GM21526 (cell line): ENCODE measurements around the gene C8A.

Experiments used
- ATAC-seq: cut with Tn5 transposase; IDR thresholded peaks from one replicate; pipeline ENCODE4 v1.9.1; 2021; ENCODE audit warnings: moderate library complexity; ENCODE audit not compliant: unreplicated experiment, low FRiP score

The C8A gene

GRCh38 chr1:56922070-56922469 lies 67.5 kb downstream of the C8A start:
- no peak for ATAC-seq

DNA sequence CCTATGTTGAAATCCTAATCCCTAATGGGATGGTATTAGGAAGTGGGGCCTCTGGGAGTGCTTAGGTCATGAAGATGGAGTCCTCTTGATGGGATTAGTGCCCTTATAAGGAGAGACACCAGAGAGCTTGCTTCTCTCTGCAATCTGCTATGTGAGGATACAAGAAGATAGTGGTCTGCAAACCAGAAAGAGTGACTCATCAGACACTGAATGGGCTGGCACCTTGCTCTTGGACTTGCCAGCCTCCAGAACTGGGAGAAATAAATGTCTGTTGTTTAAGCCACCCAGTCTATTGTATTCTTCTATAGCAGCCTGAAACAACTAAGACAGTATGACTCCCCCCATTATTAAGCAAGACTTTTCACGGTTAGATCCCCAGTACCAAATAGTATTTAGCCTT lies 67.9 kb downstream of the C8A start:
- no peak for ATAC-seq

DNA sequence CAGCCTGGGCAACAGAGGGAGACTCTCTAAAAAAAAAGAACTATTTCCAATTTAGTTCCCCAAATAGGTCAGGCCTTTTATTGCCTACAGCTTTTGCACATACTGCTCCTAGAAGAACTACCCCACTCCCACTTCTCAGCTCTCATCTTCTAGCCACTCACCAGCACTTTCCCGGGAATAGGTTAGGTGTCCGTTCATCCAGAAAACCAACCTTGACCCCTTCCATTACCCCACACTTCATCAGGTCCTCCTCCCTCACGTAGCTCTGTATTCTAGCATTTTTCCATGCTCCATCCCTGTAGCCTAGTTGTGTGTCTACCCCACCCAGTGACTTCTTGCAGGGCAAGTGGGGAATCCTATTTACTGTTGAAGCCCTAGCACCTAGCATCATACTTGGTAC lies 68.6 kb downstream of the C8A start:
- ATAC-seq: no peak

DNA sequence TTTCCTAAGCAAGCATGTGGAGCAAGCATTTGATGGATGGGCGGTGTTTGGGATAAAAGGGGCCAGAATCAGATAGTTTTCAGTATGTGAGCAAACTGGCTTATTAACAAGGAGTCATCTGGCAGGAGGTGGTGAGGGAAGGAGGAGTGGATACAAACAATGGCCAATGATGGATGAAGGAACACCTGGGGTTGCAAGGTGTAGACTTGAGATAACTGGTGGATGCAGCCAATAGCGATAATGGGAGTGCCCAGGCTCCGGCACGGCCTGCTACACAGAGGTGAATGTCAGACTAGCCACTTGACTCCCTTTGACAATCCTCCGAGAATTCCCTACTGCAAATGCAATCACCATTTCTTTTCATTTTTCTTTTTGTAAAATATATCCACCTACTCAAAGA lies 69.5 kb downstream of the C8A start:
- ATAC-seq: no peak

DNA sequence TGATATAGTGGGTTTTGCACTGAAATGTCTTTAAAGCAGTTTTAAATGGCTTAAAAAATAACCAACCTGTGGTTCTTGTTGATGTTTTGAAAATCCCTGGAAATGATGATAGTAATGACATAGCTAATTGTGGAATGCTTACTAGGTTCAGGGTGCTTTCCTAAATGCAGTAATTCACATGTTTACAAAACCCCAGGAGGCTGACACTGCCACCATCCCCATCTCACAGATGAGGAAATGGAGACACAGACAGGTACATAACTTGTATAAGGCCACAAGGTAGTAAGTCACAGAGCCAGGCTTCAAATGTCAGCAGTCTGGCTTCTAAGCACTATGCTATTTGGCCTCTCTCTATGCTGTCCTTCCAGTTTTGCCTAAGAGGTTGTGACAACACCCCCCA lies 70.6 kb downstream of the C8A start:
- no peak for ATAC-seq

DNA sequence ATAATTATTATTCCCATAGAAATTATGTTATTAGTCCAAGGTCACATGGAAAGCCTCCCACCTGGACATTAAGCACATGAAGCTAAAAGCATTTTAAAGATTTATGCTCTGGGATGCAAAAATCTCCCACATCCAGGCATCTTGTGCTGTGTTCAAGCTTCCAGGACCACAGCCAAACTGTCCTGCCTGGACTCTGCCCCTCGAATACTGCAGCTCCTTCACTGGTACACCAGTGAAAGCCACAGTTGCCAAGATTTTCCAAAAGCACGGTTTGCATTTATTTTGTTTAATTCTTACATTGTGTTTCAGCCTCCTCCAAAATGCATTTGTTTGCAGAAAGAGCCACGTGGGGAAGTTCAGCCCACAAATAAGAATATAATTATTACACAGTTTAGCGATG lies 72.6 kb downstream of the C8A start:
- ATAC-seq: no peak

DNA sequence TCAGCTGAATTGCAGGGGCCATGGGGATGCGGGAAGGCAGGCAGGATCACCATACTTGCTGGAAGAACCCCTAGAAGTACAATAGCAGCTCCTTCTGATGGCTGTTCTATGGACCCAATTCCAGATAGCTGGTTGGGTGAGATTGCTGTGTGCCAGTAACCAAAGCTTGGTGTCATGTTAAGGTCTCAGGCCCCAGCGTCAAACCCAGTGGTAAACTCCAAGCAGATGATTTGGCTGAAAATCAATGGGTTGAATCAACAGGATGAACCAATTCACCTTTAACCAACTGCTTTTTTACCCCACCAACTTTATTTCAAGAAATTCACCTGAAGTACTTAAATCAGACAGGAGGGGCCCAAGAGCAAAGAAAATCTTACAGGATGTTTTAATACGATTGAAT lies 73.4 kb downstream of the C8A start:
- no peak for ATAC-seq

- ATAC-seq: no peak
Observed at GRCh38 chr1:56929492-56929891, 74.9 kb downstream of the C8A start.

GRCh38 chr1:56931211-56931610 lies 76.6 kb downstream of the C8A start:
- no peak for ATAC-seq

GRCh38 chr1:56931686-56932085 lies 77.1 kb downstream of the C8A start:
- no peak for ATAC-seq

GRCh38 chr1:56933161-56933560 lies 78.6 kb downstream of the C8A start:
- ATAC-seq: no peak

- no peak for ATAC-seq
Observed at GRCh38 chr1:56933606-56934005, 79.0 kb downstream of the C8A start.

GRCh38 chr1:56934430-56935060 lies 79.9 kb downstream of the C8A start:
- ATAC-seq: no peak

- no peak for ATAC-seq
Observed at GRCh38 chr1:56938646-56939045, 84.0 kb downstream of the C8A start.

GRCh38 chr1:56939209-56939608 lies 84.6 kb downstream of the C8A start:
- ATAC-seq: no peak

DNA sequence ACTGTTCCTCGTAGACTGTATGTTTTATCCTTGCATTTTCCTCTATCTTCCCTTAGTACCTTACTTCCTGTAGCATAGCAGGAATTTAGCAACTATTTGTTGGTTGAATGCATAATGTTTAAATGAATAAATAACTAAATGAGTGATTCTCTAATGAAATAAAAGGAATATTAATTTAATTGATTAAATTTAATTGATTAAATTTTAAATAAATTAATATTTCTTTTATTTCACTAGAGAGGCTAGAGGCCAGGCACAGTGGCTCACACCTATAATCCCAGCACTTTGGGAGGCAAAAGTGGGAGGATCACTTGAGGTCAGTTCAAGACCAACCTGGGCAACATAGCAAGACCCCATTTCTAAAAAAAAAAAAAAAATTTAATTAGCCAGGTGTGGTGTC lies 85.4 kb downstream of the C8A start:
- ATAC-seq: no peak

GRCh38 chr1:56948403-56949023 lies 93.9 kb downstream of the C8A start:
- no peak for ATAC-seq

- ATAC-seq: no peak
Observed at GRCh38 chr1:56952501-56952900, 97.9 kb downstream of the C8A start.

DNA sequence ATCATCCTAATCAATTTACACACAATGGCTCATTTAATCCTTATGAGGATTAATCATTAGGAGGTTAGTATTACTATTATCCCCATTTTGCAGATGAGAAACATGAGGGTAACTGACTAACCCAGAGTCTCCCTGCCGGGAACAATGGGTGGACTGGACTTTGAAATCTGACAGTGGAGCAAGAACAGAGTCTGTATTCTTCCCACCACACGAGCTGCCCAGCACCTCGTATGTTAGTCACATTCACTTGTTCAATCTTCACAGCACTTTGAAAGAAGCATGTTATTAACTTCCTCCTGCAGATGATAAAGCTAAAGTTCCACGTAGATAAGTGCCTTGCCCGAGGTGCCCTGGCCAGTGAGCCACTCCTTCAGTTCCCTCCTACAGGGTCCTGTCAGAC lies 98.8 kb downstream of the C8A start:
- no peak for ATAC-seq

- no peak for ATAC-seq
Observed at GRCh38 chr1:56954664-56955063, 100.1 kb downstream of the C8A start.

- no peak for ATAC-seq
Observed at GRCh38 chr1:56957931-56958330, 103.3 kb downstream of the C8A start.

- no peak for ATAC-seq
Observed at GRCh38 chr1:56958526-56958925, 103.9 kb downstream of the C8A start.

GRCh38 chr1:56961426-56961825 lies 106.8 kb downstream of the C8A start:
- ATAC-seq: no peak
